GM19099 (cell line): ENCODE results near the gene KLRC1.

Experiments used
- POLR2A ChIP-seq: IDR thresholded peaks from 3 replicates; pipeline ENCODE4 v1.6.1; 2011; ENCODE audit warnings: low read depth; ENCODE audit not compliant: insufficient read length; ENCODE audit errors: extremely low read depth

Gene KLRC1

DNA sequence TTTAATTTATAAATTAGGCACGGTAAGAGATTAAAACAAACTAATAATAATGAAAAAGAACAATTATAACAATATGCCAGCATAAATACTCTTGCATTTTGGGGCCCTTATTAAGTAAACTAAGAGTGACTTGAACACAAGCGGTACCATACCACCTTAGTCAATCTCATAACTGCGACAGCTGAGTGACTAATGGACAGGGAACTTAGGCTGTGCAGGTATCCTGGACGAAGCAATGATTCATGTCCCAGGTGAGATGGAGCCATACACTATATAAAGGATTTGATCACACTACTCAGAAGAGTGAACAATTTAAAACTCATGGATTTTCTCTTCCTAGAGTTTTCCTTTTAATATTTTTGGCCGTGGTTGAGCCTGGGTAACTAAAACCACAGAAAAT, 47.9 kb downstream of the KLRC1 start:
- no peak for TF ChIP-seq POLR2A

DNA sequence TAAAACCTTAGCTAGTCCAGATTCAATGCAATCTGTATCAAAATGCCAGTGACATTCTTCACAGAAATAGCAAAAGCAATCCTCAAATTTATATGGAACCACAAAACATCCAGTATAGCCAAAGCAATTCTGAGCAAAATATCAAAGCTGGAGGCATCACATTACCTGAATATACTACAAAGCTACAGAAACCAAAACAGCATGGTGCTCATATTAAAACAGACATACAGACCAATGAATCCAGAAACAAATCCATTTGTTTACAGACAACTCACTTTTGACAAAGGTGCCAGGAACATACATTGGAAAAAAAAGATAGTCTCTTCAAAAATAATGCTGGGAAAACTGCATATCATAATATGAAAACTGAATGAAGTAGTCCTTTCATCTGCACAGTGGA, 48.4 kb downstream of the KLRC1 start:
- no peak for TF ChIP-seq POLR2A

DNA sequence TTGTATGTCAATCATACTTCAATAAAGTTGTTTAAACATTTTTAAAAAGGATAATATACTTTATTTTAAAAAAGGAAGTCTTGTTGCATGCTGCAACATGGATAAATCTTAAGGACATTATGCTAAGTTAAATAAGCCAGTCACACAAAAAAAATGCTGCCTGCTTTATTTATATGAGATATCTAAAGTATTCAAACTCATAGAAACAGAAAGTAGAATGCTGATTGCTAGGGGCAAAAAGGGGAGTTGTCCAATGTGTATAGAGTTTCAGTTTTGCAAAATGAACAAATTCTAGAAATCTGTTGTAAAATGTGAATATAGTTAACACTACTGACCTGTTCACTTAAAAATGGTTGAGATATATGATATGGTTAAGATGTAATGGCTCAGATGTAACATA, 52.3 kb downstream of the KLRC1 start:
- no peak for TF ChIP-seq POLR2A

DNA sequence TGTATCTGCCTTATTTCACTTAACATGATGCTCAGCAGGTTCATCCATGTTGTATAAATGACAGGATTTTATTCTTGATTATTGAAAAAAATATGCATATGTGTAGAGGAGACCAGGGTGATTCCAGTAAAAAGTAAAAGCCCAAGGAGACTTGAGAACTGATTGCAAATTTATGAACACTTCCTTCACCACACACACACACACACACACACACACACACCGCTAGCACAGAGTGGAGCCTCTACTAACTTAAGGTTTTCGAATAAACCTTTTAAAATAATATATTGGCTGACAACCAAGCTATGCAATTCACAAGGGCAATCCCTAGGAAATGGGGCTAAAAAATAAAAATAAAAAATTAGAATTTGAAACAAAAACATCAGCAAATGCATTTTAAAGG, 55.0 kb downstream of the KLRC1 start:
- no peak for TF ChIP-seq POLR2A

DNA sequence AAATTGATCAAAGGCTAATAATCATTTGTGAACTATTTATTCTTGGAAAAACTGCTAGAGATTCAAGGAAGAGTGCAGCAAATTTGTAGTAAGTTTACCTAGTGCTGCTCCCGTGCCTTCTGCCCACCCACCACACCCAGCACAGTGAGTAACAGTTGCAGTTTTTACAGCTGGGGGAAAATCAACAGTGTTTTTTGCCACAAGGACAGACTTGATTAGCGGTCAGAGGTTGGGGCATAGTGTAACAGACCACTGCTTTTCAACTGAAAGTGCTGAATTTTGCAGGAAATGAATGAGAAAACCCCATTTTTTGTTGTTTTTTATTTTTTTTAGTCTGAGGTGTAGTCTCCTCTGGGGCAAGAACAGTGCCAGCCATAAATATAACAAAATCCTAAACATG, 55.9 kb downstream of the KLRC1 start:
- no peak for TF ChIP-seq POLR2A
